Activated CD8-positive, alpha-beta memory T cell treated with anti-CD3 and anti-CD28 coated beads for 48 hours (primary cell): Measurements from ENCODE around the gene DOCK1.

Source experiments
- DNase-seq, 3 experiments: peaks; one replicate each; pipeline ENCODE4 v3.0.0-alpha.2; 2020; ENCODE audit warnings: low read depth in 2 of 3, low spot score in 2 of 3

DOCK1 gene

GRCh38 chr10:127497685-127498084 lies 592.5 kb downstream of the DOCK1 start:
- no peak for DNase-seq

- no peak for DNase-seq
These were observed 592.9 kb downstream of the DOCK1 start for GRCh38 chr10:127498087-127498486.

GRCh38 chr10:127500127-127500526 lies 594.9 kb downstream of the DOCK1 start:
- no peak for DNase-seq
